HepG2 (cell line): ENCODE measurements around the gene ADPRS. TPM values are rescaled to one million over a fixed set of nuclear protein-coding genes. Genes with fewer than 3 reads are reported as not detected.

Experiments used
- ATAC-seq: fragments of 200-7000 bp; cut with Tn5 transposase; 3 replicates; pipeline ENCODE4 v1.9.1; 2020; ENCODE audit warnings: mild to moderate bottlenecking, moderate library complexity
- BruUV-seq: library from RNA; stranded (reverse); fragments of 400-500 nt; replicated peaks from 2 replicates; lab custom pipeline; 2021; lab: Mats Ljungman, UMichigan
- CTCF ChIA-PET: fragments of 300-600 bp; formaldehyde crosslinking; extraction: SDS; loops from one replicate; lab custom pipeline; 2021; ENCODE audit warnings: low total read pairs, inconsistent platforms, low intra/inter-chr PET ratio; lab: Yijun Ruan, JAX
- POLR2A ChIA-PET: fragments of 350-600 bp; sonication (Branson Sonifier 250); formaldehyde crosslinking; loops from one replicate; lab custom pipeline; 2020; ENCODE audit warnings: antibody characterized with exemption, inconsistent platforms; lab: Yijun Ruan, JAX
- DNase-seq: peaks from one replicate; pipeline ENCODE4 v3.0.0-alpha.2; 2015; ENCODE audit warnings: low spot score
- FAIRE-seq: peaks from 3 replicates; lab custom pipeline; 2011; peaks lifted over from hg19 to GRCh38; lab: Jason Lieb, UNC
- H2AFZ ChIP-seq: one replicate; pipeline ENCODE4 v1.6.1; 2011; ENCODE audit warnings: low read length, inconsistent platforms
- H3K27ac ChIP-seq: fragments of 300-600 bp; 3 replicates; pipeline ENCODE4 v1.8.0; 2011; ENCODE audit warnings: mixed run types, mild to moderate bottlenecking, mixed read lengths, low read length, inconsistent platforms; ENCODE audit not compliant: insufficient read depth; ENCODE audit errors: extremely low read length
- H3K27me3 ChIP-seq, 2 experiments: fragments of 200-600 bp in 1 of 2; 2 replicates in 1 of 2; 3 replicates in 1 of 2; pipeline versions ENCODE4 v1.6.0 to v1.8.0; 2011; ENCODE audit warnings: low read length in 2 of 2, mild to moderate bottlenecking in 2 of 2, moderate library complexity in 2 of 2, inconsistent platforms in 1 of 2; ENCODE audit not compliant: insufficient read depth in 2 of 2, control insufficient read depth in 1 of 2
- H3K36me3 ChIP-seq, 2 experiments: fragments of 200-600 bp in 1 of 2; replicated peaks in 1 of 2; 2 replicates in 1 of 2; 3 replicates in 1 of 2; pipeline versions ENCODE4 v1.5.1 to v1.8.0; 2011; ENCODE audit warnings: low read length in 2 of 2, inconsistent platforms in 1 of 2; ENCODE audit not compliant: insufficient read depth in 2 of 2, control insufficient read depth in 1 of 2
- H3K4me1 ChIP-seq: 2 replicates; pipeline ENCODE4 v1.5.1; 2012; ENCODE audit warnings: low read length, inconsistent platforms; ENCODE audit not compliant: insufficient read depth
- H3K4me2 ChIP-seq: 2 replicates; pipeline ENCODE4 v1.6.0; 2011; ENCODE audit warnings: low read depth, low read length, inconsistent platforms
- H3K4me3 ChIP-seq, 3 experiments: fragments of 200-600 bp in 1 of 3; sonication (generic), shearing (Covaris generic) in 1 of 3; replicated peaks in 1 of 3; 2 replicates each; pipeline ENCODE4 v1.5.1; 2011 to 2016; ENCODE audit warnings: low read length in 3 of 3, inconsistent platforms in 2 of 3, low read depth in 2 of 3, mild to moderate bottlenecking in 2 of 3, control low read depth in 1 of 3, mixed read lengths in 1 of 3; ENCODE audit not compliant: insufficient read depth in 1 of 3
- H3K79me2 ChIP-seq: one replicate; pipeline ENCODE4 v1.6.1; 2011; ENCODE audit warnings: low read length, inconsistent platforms; ENCODE audit not compliant: insufficient read depth
- H3K9ac ChIP-seq: 2 replicates; pipeline ENCODE4 v1.6.0; 2011; ENCODE audit warnings: mild to moderate bottlenecking, low read depth, low read length, inconsistent platforms; ENCODE audit not compliant: insufficient read depth
- H3K9me3 ChIP-seq: 2 replicates; pipeline ENCODE4 v1.5.1; 2012; ENCODE audit warnings: mild to moderate bottlenecking, low read length
- H4K20me1 ChIP-seq: 2 replicates; pipeline ENCODE4 v1.6.0; 2011; ENCODE audit warnings: inconsistent platforms, mild to moderate bottlenecking, low read length, moderate library complexity; ENCODE audit not compliant: insufficient read depth
- ADNP ChIP-seq: sonication (generic); formaldehyde crosslinking; IDR thresholded peaks from 2 replicates; pipeline ENCODE4 v1.4.0; 2020; ENCODE audit warnings: missing genetic modification reagents
- CAMTA2 ChIP-seq: sonication (generic); formaldehyde crosslinking; IDR thresholded peaks from 2 replicates; pipeline ENCODE4 v1.4.0; 2020; ENCODE audit warnings: mild to moderate bottlenecking, missing genetic modification reagents, borderline replicate concordance
- CBX2 ChIP-seq, 2 experiments: fragments of 200-600 bp in 1 of 2; sonication (generic); formaldehyde crosslinking in 1 of 2; IDR thresholded peaks; 2 replicates each; pipeline versions ENCODE4 v1.7.0 to v1.8.1; 2018 to 2022; ENCODE audit warnings: low read depth in 2 of 2, low read length in 1 of 2, mild to moderate bottlenecking in 1 of 2, missing genetic modification reagents in 1 of 2
- HES4 ChIP-seq: sonication (generic); formaldehyde crosslinking; IDR thresholded peaks from 2 replicates; pipeline ENCODE4 v1.9.0; 2021; ENCODE audit warnings: mild to moderate bottlenecking, missing genetic modification reagents, borderline replicate concordance
- HNF1B ChIP-seq: sonication (generic); formaldehyde crosslinking; IDR thresholded peaks from 2 replicates; pipeline ENCODE4 v1.5.1; 2020; ENCODE audit warnings: mild to moderate bottlenecking, moderate library complexity, missing genetic modification reagents
- KAT2B ChIP-seq: fragments of 150-350 bp; IDR thresholded peaks from 2 replicates; pipeline ENCODE4 v1.6.1; 2014; ENCODE audit warnings: low read depth, low read length, borderline replicate concordance
- LCORL ChIP-seq, 2 experiments: fragments of 450-650 bp in 1 of 2; sonication (generic) in 1 of 2; formaldehyde crosslinking in 1 of 2; IDR thresholded peaks; 2 replicates each; pipeline versions ENCODE4 v1.5.0 to v1.6.1; 2017 to 2020; ENCODE audit warnings: antibody characterized with exemption in 1 of 2, missing genetic modification reagents in 1 of 2
- NR2F6 ChIP-seq, 2 experiments: IDR thresholded peaks; 2 replicates each; pipeline ENCODE4 v1.6.1; 2016; ENCODE audit warnings: antibody characterized with exemption in 1 of 2, mild to moderate bottlenecking in 1 of 2
- RBM22 ChIP-seq: fragments of 200-400 bp; formaldehyde crosslinking; optimal IDR thresholded peaks from 2 replicates; pipeline ENCODE3; 2017; ENCODE audit warnings: mild to moderate bottlenecking, low read length, moderate library complexity
- RFXAP ChIP-seq: sonication (generic); formaldehyde crosslinking; IDR thresholded peaks from 2 replicates; pipeline ENCODE4 v1.4.0; 2020; ENCODE audit warnings: missing genetic modification reagents, borderline replicate concordance
- ZNF468 ChIP-seq: sonication (generic); formaldehyde crosslinking; IDR thresholded peaks from 2 replicates; pipeline ENCODE4 v1.8.0; 2022; ENCODE audit warnings: mild to moderate bottlenecking, moderate library complexity, missing genetic modification reagents
- ZSCAN30 ChIP-seq: sonication (generic); formaldehyde crosslinking; IDR thresholded peaks from 2 replicates; pipeline ENCODE4 v1.5.0; 2020; ENCODE audit warnings: mild to moderate bottlenecking, missing genetic modification reagents
- WGBS: methylation state at CpG from one replicate; pipeline ENCODE4 v1.1.6; 2017; ENCODE audit warnings: low lambda C conversion rate; 5-methylcytosine and 5-hydroxymethylcytosine counted together
- in situ Hi-C: cut with HindIII; loops from 2 replicates; pipeline ENCODE4 v1.10.0; 2017; ENCODE audit warnings: low pct_unique_long_range_greater_than_20kb; ENCODE audit not compliant: extremely low pct_ligation_motif_present
- intact Hi-C: fragments of 100-400 bp; cut with micrococcal nuclease; formaldehyde crosslinking; loops from one replicate; pipeline ENCODE4 v1.10.0; 2022; ENCODE audit not compliant: unreplicated experiment
- polyA plus RNA-seq, 8 experiments: library from polyadenylated mRNA; depleted of rRNA in 3 of 8; stranded (reverse) in 7 of 8; unstranded in 1 of 8; fragments of >200 nt; fragmentation: Illumina TruSeq in 4 of 8; extraction: Trizol in 4 of 8; gene quantifications; 2 replicates each; pipeline versions ENCODE4 v1.2.1 to v1.2.3, GENCODE V29; 2011 to 2016; ENCODE audit warnings: low read depth in 4 of 8, missing spikeins in 1 of 8, mixed read lengths in 1 of 8; ENCODE audit not compliant: insufficient read depth in 1 of 8
- total RNA-seq, 5 experiments: library from RNA; depleted of rRNA; stranded (reverse); fragments of >200 nt; fragmentation: Illumina TruSeq; extraction: Trizol; gene quantifications; 2 replicates each; pipeline ENCODE4 v1.2.3, GENCODE V29; 2016; ENCODE audit warnings: low read depth in 1 of 5

ADPRS gene
- total and polyA plus RNA-seq, 2 of the 13 experiments (the other 11 are each of a cell fraction or from before 2014, with no cell fraction given), result 30.6 to 36.4 TPM

GRCh38 chr1:36084497-36085115, 4.1 kb upstream of the ADPRS start:
- CTCF ChIA-PET, result no interaction called here
- POLR2A ChIA-PET, result no interaction called here
- TF ChIP-seq KAT2B (no peak), ADNP (CRISPR knock-in tag) (no peak), CBX2 (IDR thresholded peaks at IDR 0.05; ENCODE audit: low read depth, low read length) (no peak), CBX2 (CRISPR knock-in tag; IDR thresholded peaks at IDR 0.05; ENCODE audit: low read depth) (no peak), RBM22 (no peak), HNF1B (CRISPR knock-in tag) (no peak), ZSCAN30 (CRISPR knock-in tag) (no peak), HES4 (CRISPR knock-in tag) (no peak), LCORL (IDR thresholded peaks at IDR 0.05) (no peak), LCORL (CRISPR knock-in tag; IDR thresholded peaks at IDR 0.05) (no peak), NR2F6 (IDR thresholded peaks at IDR 0.05) (no peak), NR2F6 (CRISPR knock-in tag; IDR thresholded peaks at IDR 0.05) (no peak), CAMTA2 (CRISPR knock-in tag) (no peak), ZNF468 (CRISPR knock-in tag) (no peak), RFXAP (CRISPR knock-in tag) (no peak)
- Histone ChIP-seq H3K9ac (peak overlapping the region; percentile 53; the same call in 1 of the 2 replicates), H3K9me3 (no peaks in the 10 kb centered on the region), H3K79me2 (peaks cover 6% of the 10 kb centered on the region), H3K4me3 (peak overlapping the region; percentile 50 to 65 (median 52); a peak in 4 of 6 replicates), H2AFZ (peak overlapping the region; percentile 58), H3K4me1 (peaks cover 16% of the 10 kb centered on the region), H3K4me2 (peak overlapping the region; percentile 64), H3K36me3 (no peaks in the 10 kb centered on the region), H3K27me3 (peaks cover 0 to 2% of the 10 kb centered on the region in 2 experiments; a peak in 1 of 5 replicates), H3K27ac (no peak overlapping the region), H4K20me1 (no peaks in the 10 kb centered on the region)
- no peak for FAIRE-seq
- in situ Hi-C loops (no loop called here), intact Hi-C loops (no loop called here)
- ATAC-seq, result no peak
- DNase-seq, result no peak
- 63% methylated on average over 16 of the region's 19 CpGs for WGBS
- no TSS peak for BruUV-seq
